Type B pancreatic cell (in vitro differentiated cells): ENCODE measurements around the gene FRMD6. TPM values are rescaled to one million over a fixed set of nuclear protein-coding genes. Genes with fewer than 3 reads are reported as not detected.
A peak's percentile ranks its signal among the peaks of the same experiment; 100 is the strongest.

Experiments
- DNase-seq: peaks from one replicate; pipeline ENCODE4 v3.0.0; 2021; ENCODE audit warnings: mixed read lengths; ENCODE audit not compliant: unreplicated experiment; ENCODE audit errors: extremely low spot score
- H3K27ac Mint-ChIP-seq: 2 replicates; pipeline ENCODE4 v1.8.0; 2021; ENCODE audit warnings: mild to moderate bottlenecking, mixed read lengths
- H3K27me3 Mint-ChIP-seq: 2 replicates; pipeline ENCODE4 v1.8.0; 2021; ENCODE audit warnings: mixed read lengths
- H3K36me3 Mint-ChIP-seq: 2 replicates; pipeline ENCODE4 v1.8.0; 2021; ENCODE audit warnings: mixed read lengths
- H3K4me1 Mint-ChIP-seq: one replicate; pipeline ENCODE4 v1.8.0; 2021; ENCODE audit warnings: mixed read lengths; ENCODE audit not compliant: unreplicated experiment
- H3K4me3 Mint-ChIP-seq: 2 replicates; pipeline ENCODE4 v1.8.0; 2021; ENCODE audit warnings: mild to moderate bottlenecking, mixed read lengths
- H3K9me3 Mint-ChIP-seq: 2 replicates; pipeline ENCODE4 v1.8.0; 2021; ENCODE audit warnings: mixed read lengths
- CTCF ChIP-seq: fragments of 200-600 bp; sonication (generic); conservative IDR thresholded peaks from 2 replicates; pipeline ENCODE4 v1.5.0; 2021; ENCODE audit warnings: antibody characterized with exemption, mild to moderate bottlenecking
- total RNA-seq: library from RNA; stranded (reverse); gene quantifications from 2 replicates; pipeline ENCODE4 v1.2.1, GENCODE V29; 2021; ENCODE audit warnings: low replicate concordance

Gene FRMD6
- total RNA-seq, 1 donor from 2014 or later = 71.3 TPM

- no peak overlapping the region for H3K27ac Mint-ChIP-seq
- no peak for TF ChIP-seq CTCF
- no peaks in the 10 kb centered on the region for H3K27me3 Mint-ChIP-seq
- DNase-seq = no peak
- H3K4me1 Mint-ChIP-seq = peaks cover 9% of the 10 kb centered on the region
- no peak overlapping the region for H3K4me3 Mint-ChIP-seq
- peaks cover 23% of the 10 kb centered on the region for H3K9me3 Mint-ChIP-seq
- peaks cover 28% of the 10 kb centered on the region for H3K36me3 Mint-ChIP-seq
These were observed 15.1 kb downstream of the FRMD6 start for GRCh38 chr14:51666826-51667225.

- TF ChIP-seq CTCF = no peak
These were observed 17.2 kb downstream of the FRMD6 start for GRCh38 chr14:51668870-51669269.

GRCh38 chr14:51674294-51675002 lies 22.7 kb downstream of the FRMD6 start:
- Mint-ChIP-seq H3K4me3 (peak overlapping the region; percentile 46), H3K27ac (peak overlapping the region; percentile 81), H3K27me3 (no peaks in the 10 kb centered on the region), H3K36me3 (peaks cover 23% of the 10 kb centered on the region), H3K4me1 (peaks cover 52% of the 10 kb centered on the region), H3K9me3 (peaks cover 14% of the 10 kb centered on the region)
- DNase-seq = no peak
- TF ChIP-seq CTCF = no peak

More at GRCh38 chr14:51668870-51669269, 17.2 kb downstream of the FRMD6 start:
- Mint-ChIP-seq H3K27me3 (no peaks in the 10 kb centered on the region), H3K36me3 (peaks cover 32% of the 10 kb centered on the region), H3K27ac (no peak overlapping the region), H3K4me3 (no peak overlapping the region), H3K4me1 (peaks cover 12% of the 10 kb centered on the region), H3K9me3 (peaks cover 20% of the 10 kb centered on the region)
- no peak for DNase-seq

- DNase-seq = no peak
- Mint-ChIP-seq H3K27ac (peak overlapping the region; percentile 71), H3K36me3 (peaks cover 15% of the 10 kb centered on the region), H3K4me1 (peaks cover 65% of the 10 kb centered on the region), H3K4me3 (no peak overlapping the region), H3K27me3 (no peaks in the 10 kb centered on the region), H3K9me3 (peaks cover 10% of the 10 kb centered on the region)
- TF ChIP-seq CTCF = no peak
These were observed 24.8 kb downstream of the FRMD6 start for GRCh38 chr14:51676549-51676948.

GRCh38 chr14:51677266-51677665 lies 25.6 kb downstream of the FRMD6 start:
- no peak for DNase-seq
- Mint-ChIP-seq H3K4me1 (peaks cover 62% of the 10 kb centered on the region), H3K27me3 (no peaks in the 10 kb centered on the region)

More at GRCh38 chr14:51677266-51677665, 25.6 kb downstream of the FRMD6 start:
- peak overlapping the region; percentile 56 for H3K4me3 Mint-ChIP-seq
- peaks cover 14% of the 10 kb centered on the region for H3K36me3 Mint-ChIP-seq
- H3K9me3 Mint-ChIP-seq = peaks cover 7% of the 10 kb centered on the region
- peak overlapping the region; percentile 71 for H3K27ac Mint-ChIP-seq
- no peak for TF ChIP-seq CTCF
